Measurements from ENCODE around the gene CALD1.

CALD1 gene

DNA sequence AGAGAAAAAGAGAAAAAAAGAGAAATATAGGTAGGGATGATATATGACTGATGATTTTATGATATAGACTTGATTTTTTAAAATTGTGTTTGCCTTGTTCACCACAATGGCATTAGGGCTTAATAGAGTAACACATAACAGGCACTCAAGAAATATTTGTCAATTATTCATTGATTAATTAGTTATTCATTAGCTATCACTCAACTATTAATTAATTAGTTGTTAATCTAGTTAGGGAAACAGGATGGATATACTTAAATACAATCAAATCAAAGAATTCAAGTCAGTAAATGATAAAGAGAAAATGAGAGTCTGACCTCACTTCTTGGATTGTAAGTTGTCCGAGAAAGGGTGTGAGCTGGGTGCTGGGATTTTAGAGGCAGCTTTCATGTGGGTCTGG lies 15.1 kb upstream of the CALD1 start:
- DNase-seq, result no peak

DNA sequence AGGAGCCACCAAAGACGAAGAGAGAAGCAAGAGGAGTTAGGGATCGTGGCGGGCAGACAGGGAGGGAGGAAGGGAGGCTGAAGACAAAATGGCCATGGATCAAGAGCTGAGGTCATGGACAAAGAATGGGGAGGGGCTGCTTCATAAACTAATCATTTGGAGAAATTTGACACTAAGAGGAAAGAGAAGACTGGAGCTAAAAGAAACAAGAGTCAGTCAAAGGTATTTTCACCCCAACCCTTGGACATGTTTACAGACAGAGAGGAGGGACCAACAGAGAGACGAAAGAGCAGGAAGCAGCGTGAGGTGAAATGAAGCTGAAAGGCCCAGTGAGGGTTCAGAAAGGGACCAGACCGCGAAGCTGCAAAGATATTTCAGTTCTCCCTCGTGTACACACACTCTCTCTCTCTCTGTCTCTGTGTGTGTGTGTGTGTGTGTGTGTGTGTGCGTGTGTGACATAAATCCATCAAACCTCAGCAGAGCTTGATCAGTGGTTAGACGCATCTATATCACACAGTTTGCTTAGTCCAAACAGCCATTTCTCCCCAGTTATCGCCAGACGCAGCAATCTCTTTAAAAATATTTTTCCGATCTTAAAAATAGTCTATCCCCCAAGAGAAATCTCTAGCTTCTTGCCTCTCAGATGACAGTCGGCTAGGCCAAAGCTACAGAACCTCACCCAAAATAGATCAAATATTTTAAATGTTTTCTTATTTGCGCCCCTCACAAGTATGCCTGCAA lies 12.5 kb upstream of the CALD1 start:
- peak; percentile 22 for DNase-seq

DNA sequence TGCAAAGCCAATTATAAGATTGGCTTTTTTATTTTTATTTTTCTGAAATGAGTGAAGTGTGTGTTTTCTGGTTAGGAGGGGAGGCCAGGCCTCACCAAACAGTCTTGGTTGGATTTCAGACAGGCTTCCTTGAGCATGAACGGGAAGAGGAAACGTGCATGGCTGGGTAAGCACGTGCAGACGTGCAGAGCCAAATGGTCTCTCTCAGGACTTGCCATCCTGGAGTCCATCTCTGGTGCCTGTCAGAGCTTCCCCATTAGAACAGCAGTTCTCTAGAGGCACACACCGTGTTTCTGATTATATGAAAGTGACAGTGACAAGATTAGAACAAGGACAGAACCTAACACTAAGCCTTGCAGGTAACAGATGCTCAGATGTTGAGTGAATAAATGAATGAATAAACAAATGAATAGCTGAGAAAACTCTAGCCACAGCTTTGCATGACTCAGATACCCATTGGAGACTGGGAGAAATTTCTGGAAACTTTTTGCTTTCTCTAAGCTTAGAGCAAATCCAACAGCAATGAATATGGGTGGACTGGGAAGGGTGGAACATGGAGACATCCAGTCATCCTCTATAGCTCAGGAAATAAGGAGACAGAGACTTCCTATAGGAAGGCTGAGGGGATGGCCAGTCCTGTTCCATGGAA lies 11.8 kb upstream of the CALD1 start:
- peak; percentile 6 for DNase-seq

DNA sequence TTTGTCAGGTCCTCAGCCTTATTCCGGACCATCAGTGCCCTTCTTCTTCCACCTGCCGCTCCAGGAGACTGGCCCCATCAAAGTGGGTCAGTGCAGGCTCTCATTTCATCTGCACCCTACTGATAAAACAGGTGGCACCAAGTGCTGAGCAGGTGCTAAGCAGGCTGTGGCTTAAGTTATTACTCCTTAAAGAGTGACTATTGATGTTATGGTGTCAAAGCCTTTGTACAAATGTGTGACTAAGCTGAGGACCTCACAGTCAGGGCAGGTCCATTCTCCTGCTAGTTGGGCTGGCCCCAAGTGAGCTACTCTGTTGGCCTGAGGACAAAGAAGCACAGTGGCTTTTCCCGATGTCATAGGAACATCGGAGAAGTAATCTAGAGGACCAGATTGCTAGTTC lies 11.2 kb upstream of the CALD1 start:
- no peak for DNase-seq

DNA sequence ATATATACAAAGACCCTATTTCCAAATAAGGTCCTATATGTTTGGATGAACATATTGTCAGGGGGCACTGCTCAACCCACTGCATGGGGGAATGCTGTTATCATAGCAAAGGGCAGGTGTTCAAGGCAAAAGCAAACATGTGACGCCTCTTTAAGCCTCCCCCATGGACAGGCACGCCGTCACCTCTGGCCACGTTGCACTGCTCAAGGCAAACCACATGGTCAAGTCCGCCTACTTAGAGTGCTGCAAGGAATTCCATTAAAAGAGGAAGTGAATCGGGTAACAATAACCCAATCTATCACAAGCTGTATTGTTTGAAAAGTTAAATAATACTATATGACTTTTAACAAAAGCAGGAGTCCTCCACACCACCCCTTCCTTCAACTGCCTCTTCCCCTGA lies 8.8 kb upstream of the CALD1 start:
- no peak for DNase-seq

DNA sequence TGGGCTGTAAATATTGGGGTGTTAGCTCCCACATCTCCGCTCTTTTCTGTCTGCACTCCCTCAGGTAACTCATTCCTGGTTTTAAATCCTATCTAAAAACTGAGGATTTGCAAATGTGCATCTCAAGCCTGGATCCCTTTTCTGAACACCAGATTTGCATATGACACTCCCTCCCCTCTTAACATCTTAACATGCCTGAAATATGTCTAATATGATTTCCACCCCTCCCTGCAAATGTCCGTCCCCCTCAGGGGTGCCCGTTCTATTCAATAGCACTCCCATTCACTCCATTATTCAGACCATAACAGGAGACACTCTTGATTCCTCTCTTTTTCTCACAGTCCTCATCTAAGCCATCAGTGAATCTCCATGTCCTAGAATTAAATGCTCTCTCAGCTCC lies 8.3 kb upstream of the CALD1 start:
- no peak for DNase-seq

DNA sequence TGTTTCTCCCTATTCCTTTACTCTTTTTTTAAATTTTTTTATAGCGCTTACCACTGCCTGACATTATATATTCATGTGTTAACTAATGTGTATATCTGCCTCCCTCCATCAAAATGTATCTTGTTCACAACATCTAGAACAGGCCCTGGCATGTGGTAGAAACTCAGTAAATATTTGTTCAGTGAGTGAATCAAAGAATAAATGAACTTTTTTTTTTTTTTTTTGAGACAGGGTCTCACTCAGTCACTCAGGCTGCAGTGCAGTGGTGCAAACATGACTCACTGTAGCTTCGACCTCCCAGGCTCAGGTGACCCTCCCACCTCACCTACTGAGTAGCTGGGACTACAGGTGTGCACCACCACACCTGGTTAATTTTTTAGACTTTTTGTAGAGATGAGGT lies 7.5 kb upstream of the CALD1 start:
- DNase-seq, result no peak

DNA sequence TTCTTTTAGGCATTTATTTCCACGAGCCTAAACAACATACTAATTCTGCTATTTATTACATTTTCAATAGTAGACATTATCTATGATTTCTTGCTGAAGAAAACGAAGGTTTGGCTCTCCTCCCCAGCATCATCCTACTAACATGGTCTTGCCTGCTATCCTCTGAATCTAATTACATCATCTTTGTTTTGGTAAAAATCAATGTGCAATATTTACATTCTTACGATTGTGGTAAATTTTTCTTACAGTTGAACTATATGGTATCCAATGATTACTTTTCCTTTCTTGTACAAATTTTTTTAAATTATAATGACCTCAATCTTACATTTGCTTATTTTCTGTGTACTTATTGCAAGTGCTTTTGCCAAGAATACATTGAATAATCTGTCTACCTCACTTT lies 7.0 kb upstream of the CALD1 start:
- DNase-seq, result no peak

DNA sequence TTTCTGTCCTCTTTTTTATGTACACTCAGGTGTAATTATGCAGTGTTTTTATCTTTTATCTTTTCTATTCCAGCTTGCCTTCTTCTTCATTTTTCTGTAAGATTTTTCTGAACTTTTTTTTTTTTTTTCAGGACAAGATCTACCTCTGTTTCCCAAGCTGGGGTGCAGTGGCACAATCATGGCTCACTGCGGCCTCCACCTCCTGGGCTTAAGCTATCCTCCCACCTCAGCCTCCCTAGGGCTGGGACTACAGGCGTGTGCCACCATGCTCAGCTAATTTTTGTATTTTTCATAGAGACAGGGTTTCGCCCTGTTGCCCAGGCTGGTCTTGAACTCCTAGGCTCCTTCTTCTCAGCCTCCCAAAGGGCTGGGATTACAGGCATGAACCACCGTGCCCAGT lies 6.3 kb upstream of the CALD1 start:
- DNase-seq, result no peak

DNA sequence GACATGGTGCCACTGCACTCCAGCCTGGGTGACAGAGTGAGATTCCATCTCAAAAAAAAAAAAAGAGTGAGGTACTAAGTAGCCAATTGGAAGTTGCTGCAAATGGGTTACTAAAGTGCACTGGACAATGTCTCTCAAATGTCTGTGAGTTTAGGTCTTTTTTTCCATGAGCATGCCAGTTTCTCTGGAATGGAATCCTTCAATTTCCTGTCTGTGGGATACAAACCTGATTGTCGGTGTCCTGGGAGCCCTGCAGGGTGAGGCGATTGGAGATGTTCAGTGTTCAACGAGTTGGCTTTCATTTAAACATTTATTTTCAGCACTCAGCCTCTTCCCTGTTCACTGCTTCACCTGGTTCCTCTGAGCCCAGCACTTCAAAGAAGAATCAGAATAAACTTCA lies 5.3 kb upstream of the CALD1 start:
- DNase-seq, result no peak

DNA sequence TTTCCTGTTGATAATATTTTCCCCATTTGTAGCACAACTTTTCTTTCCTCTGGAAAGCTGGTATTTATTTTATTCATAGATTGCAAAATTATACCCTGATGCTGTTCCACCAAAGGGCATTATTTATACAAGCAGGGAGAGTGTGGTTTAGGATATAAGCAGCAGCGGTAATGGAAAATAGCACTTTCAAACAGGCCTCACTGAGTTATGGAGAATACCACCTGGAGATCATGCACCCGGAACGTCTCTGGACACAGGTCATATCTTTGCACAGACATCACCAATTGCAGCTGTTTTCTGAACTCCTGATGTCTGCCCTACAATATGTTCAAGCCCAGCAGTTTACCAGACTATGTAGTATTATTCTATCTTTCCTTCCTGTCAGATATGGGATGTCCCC lies 2.0 kb upstream of the CALD1 start:
- DNase-seq, result no peak

DNA sequence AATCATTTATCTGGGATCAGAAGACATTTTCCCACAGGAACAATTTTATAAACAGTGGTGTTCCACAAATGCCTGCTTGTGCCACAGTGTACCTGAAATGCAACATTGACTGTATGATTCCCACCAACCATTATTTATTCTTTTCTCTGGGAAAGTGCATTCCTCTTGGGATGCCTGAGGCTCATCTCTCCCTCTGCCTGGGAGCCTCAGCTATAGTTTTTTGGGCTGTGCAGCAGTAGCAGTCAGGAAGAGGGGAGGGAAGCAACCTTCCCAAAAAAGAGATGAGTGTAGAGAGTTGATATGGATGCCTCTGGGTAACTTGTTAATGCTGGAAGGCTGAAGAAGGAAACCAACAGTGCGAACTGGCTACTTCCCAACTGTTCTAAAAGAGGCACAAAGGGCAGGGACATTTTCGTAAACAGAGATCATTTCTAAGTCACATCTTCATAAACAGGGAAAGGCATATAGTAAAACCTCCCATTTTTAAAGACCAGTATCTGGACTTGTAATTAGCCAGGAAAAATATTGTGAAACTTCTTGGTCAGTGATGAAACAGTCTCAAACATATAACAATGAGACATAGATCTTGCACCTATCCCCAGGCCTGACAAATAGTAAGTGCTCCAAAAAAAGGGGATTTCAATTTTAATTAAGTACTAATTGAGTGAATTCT lies 1.4 kb upstream of the CALD1 start:
- DNase-seq, result no peak

DNA sequence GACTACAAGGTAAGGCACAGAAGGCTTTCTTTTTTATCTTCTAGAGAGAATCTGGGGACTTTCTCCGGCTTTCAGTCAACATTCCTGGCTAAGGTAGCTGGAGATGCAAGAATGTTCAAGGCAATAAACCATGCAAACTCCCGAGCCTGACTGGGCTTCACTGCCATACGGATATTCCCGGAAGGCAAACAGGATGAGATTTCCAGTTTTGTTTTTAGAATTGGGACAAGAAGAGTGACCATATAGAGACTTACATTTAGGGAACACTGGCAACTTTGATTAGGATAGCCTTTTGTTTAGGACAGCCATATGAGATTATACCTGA lies 269 bp downstream of the CALD1 start:
- DNase-seq, result no peak

DNA sequence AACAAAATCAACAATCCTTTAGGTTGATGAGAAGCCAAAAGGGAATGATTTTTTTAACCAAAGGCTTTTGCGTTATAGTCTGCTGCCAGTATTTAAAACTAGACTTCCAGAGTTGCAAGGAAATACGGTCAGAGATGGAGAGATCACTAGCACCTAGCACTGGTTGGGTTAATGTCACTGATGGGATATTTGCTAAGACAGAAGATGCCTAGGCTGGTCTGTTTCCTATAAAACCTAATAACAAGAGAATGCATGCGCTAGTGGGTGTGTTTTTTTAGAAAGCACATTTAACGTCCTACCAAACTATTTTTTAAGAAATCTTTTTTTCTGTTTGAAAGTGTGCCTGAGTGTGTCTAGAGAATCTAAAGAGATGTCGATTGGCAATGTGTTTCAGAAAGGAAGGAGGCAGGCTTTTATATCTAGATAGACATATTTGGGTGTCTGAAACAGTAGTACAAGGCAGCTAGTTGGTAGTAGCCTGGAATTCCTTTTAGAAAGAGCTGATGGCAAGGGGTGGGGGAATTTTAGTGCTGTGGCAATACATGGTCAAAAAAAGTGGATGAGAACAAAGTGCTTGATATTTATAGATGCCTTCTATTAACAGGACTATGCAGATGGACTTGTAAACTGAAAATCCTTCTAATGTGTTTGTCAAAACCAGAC lies 863 bp downstream of the CALD1 start:
- DNase-seq, result no peak

DNA sequence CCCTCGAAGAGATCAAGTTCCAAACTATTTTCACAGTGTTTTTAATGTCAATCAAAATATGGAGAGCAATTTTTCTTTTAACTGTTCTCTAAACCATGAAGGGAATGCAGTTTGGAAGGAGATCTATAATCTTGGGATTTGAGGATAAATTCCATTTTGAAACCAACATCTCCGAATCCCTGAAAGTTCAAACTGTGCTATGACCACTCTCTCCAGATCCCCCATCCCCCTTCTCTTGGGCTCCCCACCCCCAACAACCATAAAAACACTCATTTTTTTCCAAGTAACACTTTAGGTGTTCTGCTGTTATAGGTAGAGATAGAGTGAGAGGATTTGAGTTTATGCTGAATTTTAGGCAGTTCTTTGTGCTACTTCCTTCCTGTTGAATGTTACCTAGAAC lies 1.7 kb downstream of the CALD1 start:
- DNase-seq, result no peak

DNA sequence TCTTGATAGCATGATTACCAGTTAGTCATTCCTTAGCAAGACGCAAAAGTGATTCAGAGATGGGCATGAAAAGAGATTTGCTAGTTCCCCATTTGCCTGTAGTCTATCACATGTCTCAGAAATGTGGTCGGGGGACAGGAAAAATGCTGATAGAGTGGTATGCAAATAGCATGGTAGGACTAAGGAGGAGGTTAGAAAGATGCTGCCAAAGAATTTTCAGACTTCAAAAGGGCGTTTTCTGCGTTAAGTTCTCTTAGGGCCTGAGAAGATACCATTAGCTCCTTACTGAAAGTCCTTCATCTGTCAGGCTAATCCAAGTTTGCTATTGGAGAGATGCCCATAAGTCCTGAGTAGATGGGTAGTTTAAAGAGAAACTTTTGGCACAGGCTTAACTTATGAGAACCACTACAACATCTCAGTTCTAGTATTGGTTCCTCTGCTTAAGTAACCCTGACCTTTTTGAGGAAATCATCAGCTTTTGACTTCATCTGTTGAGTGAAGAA lies 2.7 kb downstream of the CALD1 start:
- DNase-seq, result no peak

DNA sequence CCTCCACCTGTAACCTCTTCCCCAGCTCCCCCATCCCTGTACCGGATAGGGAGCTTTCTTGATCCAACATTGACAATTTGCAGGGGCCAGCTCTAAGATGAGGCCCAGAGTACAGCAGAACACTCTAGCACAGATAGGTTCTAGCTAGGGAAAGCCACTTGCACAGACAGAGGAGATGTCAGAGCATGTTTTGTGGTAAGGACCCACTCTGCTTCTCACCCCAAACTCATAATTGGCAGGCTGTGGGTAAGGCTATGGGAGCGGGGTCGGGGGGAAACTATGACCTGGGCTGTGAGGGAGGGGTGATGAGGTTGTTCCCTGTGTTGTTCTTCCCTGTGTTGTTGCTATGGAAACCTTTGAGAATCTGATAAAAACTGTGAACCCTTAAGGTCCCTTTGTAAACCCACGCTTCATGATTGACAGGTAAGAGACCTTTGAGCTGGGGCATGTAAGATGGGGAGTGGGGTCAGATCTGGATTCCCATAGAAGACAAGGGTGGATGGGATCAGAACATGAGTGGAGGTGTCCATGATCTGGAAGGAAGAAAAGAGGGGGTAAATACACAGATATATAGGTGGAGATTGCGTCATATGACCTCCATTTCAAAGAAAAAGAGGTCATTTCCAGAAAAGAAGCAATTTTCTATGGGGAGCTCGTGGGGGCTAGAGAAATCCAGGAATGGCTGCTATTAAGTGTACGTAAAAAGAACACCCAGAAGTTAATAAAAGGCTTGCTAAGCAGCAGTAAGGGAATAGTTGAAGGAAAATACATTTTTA lies 4.0 kb downstream of the CALD1 start:
- DNase-seq, result no peak

DNA sequence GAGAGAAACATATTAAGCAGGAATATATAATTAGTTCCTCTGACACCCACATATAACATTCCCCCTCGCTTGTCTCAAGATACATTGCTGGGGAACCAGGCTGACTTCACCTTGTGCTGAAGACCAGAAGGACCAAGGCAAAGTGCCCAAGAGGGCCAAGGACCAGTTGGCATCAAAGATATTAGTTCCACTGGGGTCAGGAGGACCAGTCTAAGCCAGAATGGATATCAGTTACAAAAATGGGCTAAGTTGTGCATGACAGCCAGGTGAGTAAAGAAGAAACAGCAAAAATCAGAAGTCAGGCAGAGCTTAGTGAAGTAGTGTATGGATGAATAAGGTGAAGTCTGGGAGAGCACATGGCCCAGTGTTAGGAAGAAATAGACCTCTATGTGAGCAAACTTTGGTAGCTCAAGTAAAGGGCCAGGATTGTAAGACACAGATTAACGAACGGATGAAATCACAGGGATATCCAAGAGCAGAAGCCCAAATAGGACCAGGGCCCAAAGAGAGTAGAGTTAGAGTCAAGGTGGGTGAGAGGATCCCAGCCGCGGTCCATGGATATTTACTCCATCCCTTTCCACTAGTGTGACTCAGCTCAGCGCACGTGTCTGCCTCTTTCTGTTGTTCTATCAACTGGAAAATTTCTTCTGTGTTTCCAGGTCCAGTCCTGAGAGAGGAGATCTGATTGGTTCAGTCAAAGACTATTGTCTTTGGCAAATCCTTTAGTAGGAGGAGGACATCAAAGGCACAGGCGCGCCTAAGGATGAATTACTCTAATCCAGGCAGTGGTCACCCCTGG lies 5.0 kb downstream of the CALD1 start:
- no peak for DNase-seq

DNA sequence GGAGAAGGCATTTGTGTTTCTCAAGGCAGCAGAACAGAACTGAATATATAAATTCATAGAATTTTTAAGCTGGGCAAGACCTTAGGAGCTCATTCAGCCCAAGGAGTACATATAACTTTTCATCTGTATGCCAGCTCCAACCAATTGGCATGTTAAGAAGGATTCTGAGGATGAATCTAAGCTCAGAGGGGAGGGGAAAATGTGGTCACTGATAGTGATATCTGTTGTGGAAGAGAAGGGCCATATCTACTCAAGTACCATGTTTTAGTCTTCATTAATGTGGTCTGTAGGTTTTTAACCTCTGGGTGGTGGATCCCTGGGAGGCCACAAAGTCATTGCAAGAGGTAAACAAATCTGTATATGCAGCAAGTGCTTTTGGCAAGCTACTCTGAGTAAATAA lies 6.4 kb downstream of the CALD1 start:
- DNase-seq, result no peak

DNA sequence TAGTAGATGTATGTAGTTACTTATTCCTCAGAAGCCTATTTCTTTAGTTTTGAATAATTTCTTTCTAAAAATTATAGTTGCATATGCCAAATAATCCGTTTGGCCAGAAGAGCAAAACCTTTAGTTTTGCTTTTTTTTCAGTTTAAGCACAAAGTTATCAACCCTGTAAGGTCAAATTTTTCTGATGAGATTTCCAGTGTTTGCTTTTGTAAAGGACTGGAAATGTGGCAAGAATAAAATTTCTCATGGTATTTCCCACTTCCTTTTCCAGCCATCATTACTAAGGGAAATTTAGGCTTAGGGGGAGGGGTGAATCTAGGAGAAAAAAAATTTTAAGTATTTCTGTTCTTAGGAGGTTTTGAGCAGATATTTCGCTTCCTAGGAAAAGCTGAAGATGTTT lies 7.6 kb downstream of the CALD1 start:
- no peak for DNase-seq

DNA sequence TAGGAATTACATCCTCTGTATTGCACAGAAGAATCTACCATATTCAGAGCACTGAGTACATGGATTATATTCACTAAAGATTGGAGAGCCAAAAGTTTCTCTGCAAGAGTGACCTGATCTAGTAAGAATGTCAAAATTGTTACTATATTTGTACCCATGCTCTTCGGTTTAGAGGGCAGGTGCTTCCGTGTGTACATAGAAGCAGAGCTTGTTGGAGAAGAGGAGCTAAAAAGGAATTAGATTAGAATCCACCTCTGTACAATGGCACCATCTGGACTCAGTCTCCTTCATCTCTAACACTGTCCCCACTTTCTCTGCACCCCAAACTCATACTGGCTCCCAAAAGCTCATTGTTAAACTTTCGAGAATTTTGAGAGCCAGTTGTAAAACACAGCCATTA lies 8.3 kb downstream of the CALD1 start:
- DNase-seq, result no peak

DNA sequence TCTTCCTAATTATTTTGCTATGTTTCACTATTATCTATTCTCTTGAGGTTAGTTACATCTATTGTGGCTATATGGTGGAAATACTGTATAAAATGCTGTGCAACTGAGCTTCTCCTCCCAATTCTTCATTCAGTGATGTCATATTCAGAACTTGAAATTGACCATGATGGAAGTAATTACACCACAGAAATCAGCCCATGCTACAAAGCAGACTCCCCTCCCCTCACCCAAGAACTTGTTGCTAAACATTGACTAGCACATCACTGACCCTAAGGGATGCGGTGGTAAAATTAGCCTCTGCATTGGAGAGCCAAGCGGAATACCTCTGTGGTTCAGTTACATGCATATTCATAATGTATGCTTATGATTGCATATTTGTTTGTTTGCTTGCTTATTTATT lies 8.8 kb downstream of the CALD1 start:
- DNase-seq, result no peak
